Measurements from ENCODE around the gene SH3TC1.

SH3TC1 gene

GRCh38 chr4:8225706-8226443 lies 26.8 kb downstream of the SH3TC1 start:
- in situ Hi-C loops (cut with MboI; ENCODE audit: low sequenced_read_pairs) = no loop called here

GRCh38 chr4:8227201-8227770 lies 28.2 kb downstream of the SH3TC1 start:
- in situ Hi-C loops (cut with MboI; ENCODE audit: low sequenced_read_pairs) = no loop called here

- in situ Hi-C loops (cut with MboI; ENCODE audit: low sequenced_read_pairs) = no loop called here
These were observed 28.8 kb downstream of the SH3TC1 start for GRCh38 chr4:8227771-8228318.

GRCh38 chr4:8228319-8229250 lies 29.5 kb downstream of the SH3TC1 start:
- in situ Hi-C loops (cut with MboI; ENCODE audit: low sequenced_read_pairs) = no loop called here

GRCh38 chr4:8229331-8229975 lies 30.4 kb downstream of the SH3TC1 start:
- in situ Hi-C loops (cut with MboI; ENCODE audit: low sequenced_read_pairs) = no loop called here

- in situ Hi-C loops (cut with MboI; ENCODE audit: low sequenced_read_pairs) = no loop called here
These were observed 30.9 kb downstream of the SH3TC1 start for GRCh38 chr4:8230033-8230432.

GRCh38 chr4:8230891-8231290 lies 31.8 kb downstream of the SH3TC1 start:
- in situ Hi-C loops (cut with MboI; ENCODE audit: low sequenced_read_pairs) = no loop called here

- in situ Hi-C loops (cut with MboI; ENCODE audit: low sequenced_read_pairs) = no loop called here
These were observed 32.5 kb downstream of the SH3TC1 start for GRCh38 chr4:8231551-8232049.

GRCh38 chr4:8232748-8233147 lies 33.7 kb downstream of the SH3TC1 start:
- in situ Hi-C loops (cut with MboI; ENCODE audit: low sequenced_read_pairs) = no loop called here

- in situ Hi-C loops (cut with MboI; ENCODE audit: low sequenced_read_pairs) = no loop called here
These were observed 34.8 kb downstream of the SH3TC1 start for GRCh38 chr4:8233672-8234484.

- in situ Hi-C loops (cut with MboI; ENCODE audit: low sequenced_read_pairs) = no loop called here
These were observed 35.6 kb downstream of the SH3TC1 start for GRCh38 chr4:8234715-8235114.

- in situ Hi-C loops (cut with MboI; ENCODE audit: low sequenced_read_pairs) = no loop called here
These were observed 36.1 kb downstream of the SH3TC1 start for GRCh38 chr4:8235224-8235623.

- in situ Hi-C loops (cut with MboI; ENCODE audit: low sequenced_read_pairs) = no loop called here
These were observed 36.6 kb downstream of the SH3TC1 start for GRCh38 chr4:8235686-8236085.

GRCh38 chr4:8236106-8236919 lies 37.2 kb downstream of the SH3TC1 start:
- in situ Hi-C loops (cut with MboI; ENCODE audit: low sequenced_read_pairs) = no loop called here

GRCh38 chr4:8236920-8237195 lies 37.8 kb downstream of the SH3TC1 start:
- in situ Hi-C loops (cut with MboI; ENCODE audit: low sequenced_read_pairs) = no loop called here

GRCh38 chr4:8237256-8237989 lies 38.3 kb downstream of the SH3TC1 start:
- in situ Hi-C loops (cut with MboI; ENCODE audit: low sequenced_read_pairs) = no loop called here

- in situ Hi-C loops (cut with MboI; ENCODE audit: low sequenced_read_pairs) = no loop called here
These were observed 39.0 kb downstream of the SH3TC1 start for GRCh38 chr4:8238036-8238511.

GRCh38 chr4:8238515-8239053 lies 39.5 kb downstream of the SH3TC1 start:
- in situ Hi-C loops (cut with MboI; ENCODE audit: low sequenced_read_pairs) = no loop called here
